Activated T-cell treated with anti-CD3 and anti-CD28 coated beads, Interleukin-2, amount 50 U/mL, for 4 hours (primary cell): Measurements from ENCODE around the gene DRC3. TPM values are rescaled to one million over a fixed set of nuclear protein-coding genes. Genes with fewer than 3 reads are reported as not detected.
"Not testable (repeated sequence)": the region's sequence is repeated elsewhere in the genome, so short reads cannot be mapped to it uniquely, and the experiment has no call there.

Source experiments
- ATAC-seq, 2 donors: fragments of 200-7000 bp; cut with Tn5 transposase; one replicate each; pipeline ENCODE4 v1.10.0; 2021
- DNase-seq: peaks from one replicate; pipeline ENCODE4 v3.0.0-alpha.2; 2020
- H3K27me3 Mint-ChIP-seq: one replicate; pipeline ENCODE4 v1.8.0; 2021; ENCODE audit warnings: low read depth, mixed read lengths
- H3K36me3 Mint-ChIP-seq: one replicate; pipeline ENCODE4 v1.8.0; 2022; ENCODE audit warnings: mixed read lengths; ENCODE audit not compliant: insufficient read depth
- H3K4me1 Mint-ChIP-seq: one replicate; pipeline ENCODE4 v1.8.0; 2021; ENCODE audit warnings: low read depth, mixed read lengths
- H3K4me3 Mint-ChIP-seq: one replicate; pipeline ENCODE4 v1.8.0; 2021; ENCODE audit warnings: mild to moderate bottlenecking, moderate library complexity, mixed read lengths
- H3K9me3 Mint-ChIP-seq: one replicate; pipeline ENCODE4 v1.8.0; 2021; ENCODE audit warnings: mixed read lengths
- total RNA-seq, 3 donors: library from RNA; stranded (reverse); gene quantifications; one replicate each; pipeline ENCODE4 v1.2.1, GENCODE V29; 2021

The DRC3 gene
- total RNA-seq, 3 donors from 2014 or later, result 0.49 to 1.3 (median 0.55) TPM

- DNase-seq, result no peak
- H3K4me1 Mint-ChIP-seq, result peaks cover 1% of the 10 kb centered on the region
- H3K9me3 Mint-ChIP-seq, result no peaks in the 10 kb centered on the region
- H3K4me3 Mint-ChIP-seq, result no peak overlapping the region
- no peak for ATAC-seq
- no peaks in the 10 kb centered on the region for H3K36me3 Mint-ChIP-seq
- H3K27me3 Mint-ChIP-seq, result no peaks in the 10 kb centered on the region
These were observed 14.7 kb downstream of the DRC3 start for GRCh38 chr17:17987187-17987896.

GRCh38 chr17:17987901-17988300 is 15.2 kb downstream of the DRC3 start:
- H3K4me1 Mint-ChIP-seq, result peaks cover 1% of the 10 kb centered on the region
- H3K9me3 Mint-ChIP-seq, result no peaks in the 10 kb centered on the region
- no peak for ATAC-seq
- H3K36me3 Mint-ChIP-seq, result no peaks in the 10 kb centered on the region
- no peak for DNase-seq
- H3K27me3 Mint-ChIP-seq, result no peaks in the 10 kb centered on the region
- H3K4me3 Mint-ChIP-seq, result no peak overlapping the region

- H3K4me1 Mint-ChIP-seq, result peaks cover 1% of the 10 kb centered on the region
- no peaks in the 10 kb centered on the region for H3K36me3 Mint-ChIP-seq
- DNase-seq (no peak), ATAC-seq (no peak)
- H3K9me3 Mint-ChIP-seq, result no peaks in the 10 kb centered on the region
- no peaks in the 10 kb centered on the region for H3K27me3 Mint-ChIP-seq
- H3K4me3 Mint-ChIP-seq, result no peak overlapping the region
These were observed 15.8 kb downstream of the DRC3 start for GRCh38 chr17:17988427-17988945.

GRCh38 chr17:17989081-17989480 is 16.4 kb downstream of the DRC3 start:
- no peak for ATAC-seq
- no peak for DNase-seq
- H3K4me1 Mint-ChIP-seq, result peaks cover 1% of the 10 kb centered on the region
- H3K9me3 Mint-ChIP-seq, result no peaks in the 10 kb centered on the region
- no peak overlapping the region for H3K4me3 Mint-ChIP-seq
- H3K27me3 Mint-ChIP-seq, result no peaks in the 10 kb centered on the region
- no peaks in the 10 kb centered on the region for H3K36me3 Mint-ChIP-seq

- no peak overlapping the region for H3K4me3 Mint-ChIP-seq
- H3K9me3 Mint-ChIP-seq, result no peaks in the 10 kb centered on the region
- H3K36me3 Mint-ChIP-seq, result no peaks in the 10 kb centered on the region
- H3K4me1 Mint-ChIP-seq, result peaks cover 1% of the 10 kb centered on the region
- DNase-seq, result no peak
- H3K27me3 Mint-ChIP-seq, result no peaks in the 10 kb centered on the region
- no peak for ATAC-seq
These were observed 17.0 kb downstream of the DRC3 start for GRCh38 chr17:17989618-17990017.

- Mint-ChIP-seq H3K27me3 (no peaks in the 10 kb centered on the region), H3K36me3 (no peaks in the 10 kb centered on the region), H3K9me3 (no peaks in the 10 kb centered on the region), H3K4me3 (no peak overlapping the region), H3K4me1 (peaks cover 1% of the 10 kb centered on the region)
- ATAC-seq (no peak), DNase-seq (no peak)
These were observed 17.6 kb downstream of the DRC3 start for GRCh38 chr17:17990282-17990681.

- no peak for DNase-seq
- ATAC-seq, result no peak
- Mint-ChIP-seq H3K27me3 (no peaks in the 10 kb centered on the region), H3K4me3 (no peak overlapping the region), H3K36me3 (no peaks in the 10 kb centered on the region), H3K9me3 (no peaks in the 10 kb centered on the region), H3K4me1 (peaks cover 1% of the 10 kb centered on the region)
These were observed 20.7 kb downstream of the DRC3 start for GRCh38 chr17:17993366-17993765.

- ATAC-seq (no peak), DNase-seq (no peak)
- Mint-ChIP-seq H3K4me1 (peaks cover 1% of the 10 kb centered on the region), H3K36me3 (no peaks in the 10 kb centered on the region), H3K4me3 (no peak overlapping the region), H3K9me3 (no peaks in the 10 kb centered on the region), H3K27me3 (no peaks in the 10 kb centered on the region)
These were observed 21.2 kb downstream of the DRC3 start for GRCh38 chr17:17993852-17994251.

GRCh38 chr17:17994271-17995069 is 21.8 kb downstream of the DRC3 start:
- ATAC-seq (peak in 1 of 2 donors; percentile 33), DNase-seq (no peak)
- Mint-ChIP-seq H3K36me3 (no peaks in the 10 kb centered on the region), H3K4me3 (no peak overlapping the region), H3K9me3 (no peaks in the 10 kb centered on the region), H3K27me3 (no peaks in the 10 kb centered on the region), H3K4me1 (peaks cover 1% of the 10 kb centered on the region)

GRCh38 chr17:17995887-17996286 is 23.2 kb downstream of the DRC3 start:
- H3K4me1 Mint-ChIP-seq, H3K36me3 Mint-ChIP-seq, H3K27me3 Mint-ChIP-seq, H3K9me3 Mint-ChIP-seq, H3K4me3 Mint-ChIP-seq, ATAC-seq, DNase-seq: not testable (repeated sequence)

GRCh38 chr17:17998934-17999333 is 26.3 kb downstream of the DRC3 start:
- no peaks in the 10 kb centered on the region for H3K27me3 Mint-ChIP-seq
- H3K4me1 Mint-ChIP-seq, result no peaks in the 10 kb centered on the region
- H3K9me3 Mint-ChIP-seq, result no peaks in the 10 kb centered on the region
- no peak overlapping the region for H3K4me3 Mint-ChIP-seq
- DNase-seq (no peak), ATAC-seq (no peak)
- no peaks in the 10 kb centered on the region for H3K36me3 Mint-ChIP-seq

- no peaks in the 10 kb centered on the region for H3K9me3 Mint-ChIP-seq
- ATAC-seq (no peak), DNase-seq (no peak)
- no peaks in the 10 kb centered on the region for H3K27me3 Mint-ChIP-seq
- H3K4me3 Mint-ChIP-seq, result no peak overlapping the region
- H3K36me3 Mint-ChIP-seq, result no peaks in the 10 kb centered on the region
- no peaks in the 10 kb centered on the region for H3K4me1 Mint-ChIP-seq
These were observed 26.8 kb downstream of the DRC3 start for GRCh38 chr17:17999364-18000029.

- DNase-seq (no peak), ATAC-seq (no peak)
- H3K4me1 Mint-ChIP-seq, result no peaks in the 10 kb centered on the region
- no peaks in the 10 kb centered on the region for H3K9me3 Mint-ChIP-seq
- H3K27me3 Mint-ChIP-seq, result no peaks in the 10 kb centered on the region
- H3K4me3 Mint-ChIP-seq, result no peak overlapping the region
- no peaks in the 10 kb centered on the region for H3K36me3 Mint-ChIP-seq
These were observed 27.4 kb downstream of the DRC3 start for GRCh38 chr17:18000030-18000408.

GRCh38 chr17:18002171-18002570 is 29.5 kb downstream of the DRC3 start:
- H3K36me3 Mint-ChIP-seq, result peaks cover 4% of the 10 kb centered on the region
- H3K4me1 Mint-ChIP-seq, result no peaks in the 10 kb centered on the region

More at GRCh38 chr17:18002171-18002570, 29.5 kb downstream of the DRC3 start:
- no peak overlapping the region for H3K4me3 Mint-ChIP-seq
- ATAC-seq, result no peak
- no peaks in the 10 kb centered on the region for H3K9me3 Mint-ChIP-seq
- DNase-seq, result no peak
- no peaks in the 10 kb centered on the region for H3K27me3 Mint-ChIP-seq
